ENCODE data around the gene FRA10AC1. TPM values are rescaled to one million over a fixed set of nuclear protein-coding genes. Genes with fewer than 3 reads are reported as not detected.

Gene FRA10AC1
- total RNA-seq, 1 donor from 2014 or later, result 14.4 TPM

- no peak for DNase-seq
- Histone ChIP-seq H3K4me1 (no peaks in the 10 kb centered on the region), H3K9me3 (replicated peaks) (no peaks in the 10 kb centered on the region), H3K27me3 (ENCODE audit: low read depth) (peaks cover 3% of the 10 kb centered on the region), H3K27ac (replicated peaks) (no peak overlapping the region), H3K4me3 (no peak overlapping the region), H3K36me3 (no peaks in the 10 kb centered on the region)
- no peak for TF ChIP-seq CTCF (IDR thresholded peaks at IDR 0.05; ENCODE audit: borderline replicate concordance)
- intact Hi-C loops (cut with micrococcal nuclease), result no loop called here
Observed at GRCh38 chr10:93745408-93746065, 43.1 kb upstream of the FRA10AC1 start.

GRCh38 chr10:93742633-93743349, 40.4 kb upstream of the FRA10AC1 start:
- intact Hi-C loops (cut with micrococcal nuclease), result no loop called here
- Histone ChIP-seq H3K27me3 (ENCODE audit: low read depth) (peaks cover 9% of the 10 kb centered on the region), H3K4me3 (no peak overlapping the region), H3K27ac (replicated peaks) (no peak overlapping the region), H3K36me3 (no peaks in the 10 kb centered on the region), H3K9me3 (replicated peaks) (peaks cover 5% of the 10 kb centered on the region), H3K4me1 (no peaks in the 10 kb centered on the region)
- TF ChIP-seq CTCF (IDR thresholded peaks at IDR 0.05; ENCODE audit: borderline replicate concordance), result no peak
- no peak for DNase-seq

- H3K27me3 ChIP-seq (ENCODE audit: low read depth), result peaks cover 9% of the 10 kb centered on the region
- no peak overlapping the region for H3K27ac ChIP-seq (replicated peaks)
- no peak for DNase-seq
- H3K4me3 ChIP-seq, result no peak overlapping the region
- no peak for TF ChIP-seq CTCF (IDR thresholded peaks at IDR 0.05; ENCODE audit: borderline replicate concordance)
- H3K9me3 ChIP-seq (replicated peaks), result peaks cover 5% of the 10 kb centered on the region
- intact Hi-C loops (cut with micrococcal nuclease), result no loop called here
- H3K36me3 ChIP-seq, result no peaks in the 10 kb centered on the region
- no peaks in the 10 kb centered on the region for H3K4me1 ChIP-seq
Observed at GRCh38 chr10:93741367-93741766, 39.0 kb upstream of the FRA10AC1 start.

GRCh38 chr10:93726024-93726423, 23.6 kb upstream of the FRA10AC1 start:
- TF ChIP-seq CTCF (IDR thresholded peaks at IDR 0.05; ENCODE audit: borderline replicate concordance), result no peak
- intact Hi-C loops (cut with micrococcal nuclease), result no loop called here
- no peaks in the 10 kb centered on the region for H3K36me3 ChIP-seq

GRCh38 chr10:93723153-93723552, 20.8 kb upstream of the FRA10AC1 start:
- H3K27me3 ChIP-seq (ENCODE audit: low read depth), result peaks cover 66% of the 10 kb centered on the region
- no peak overlapping the region for H3K4me3 ChIP-seq
- DNase-seq, result no peak
- no peaks in the 10 kb centered on the region for H3K4me1 ChIP-seq
- TF ChIP-seq CTCF (IDR thresholded peaks at IDR 0.05; ENCODE audit: borderline replicate concordance), result no peak
- H3K27ac ChIP-seq (replicated peaks), result no peak overlapping the region
- no peaks in the 10 kb centered on the region for H3K36me3 ChIP-seq
- intact Hi-C loops (cut with micrococcal nuclease), result no loop called here
- no peaks in the 10 kb centered on the region for H3K9me3 ChIP-seq (replicated peaks)

More at GRCh38 chr10:93726024-93726423, 23.6 kb upstream of the FRA10AC1 start:
- Histone ChIP-seq H3K27me3 (ENCODE audit: low read depth) (peaks cover 54% of the 10 kb centered on the region), H3K9me3 (replicated peaks) (no peaks in the 10 kb centered on the region), H3K27ac (replicated peaks) (no peak overlapping the region), H3K4me3 (no peak overlapping the region), H3K4me1 (no peaks in the 10 kb centered on the region)
- no peak for DNase-seq

All from left ventricle myocardium inferior (tissue), 1 donor.